ENCODE data around the gene ELMOD3. TPM values are rescaled to one million over a fixed set of nuclear protein-coding genes. Genes with fewer than 3 reads are reported as not detected.

The ELMOD3 gene
- polyA plus RNA-seq, 1 donor (not counting 4 experiments of a cell fraction or from before 2014, with no cell fraction given), result 20.1 TPM

DNA sequence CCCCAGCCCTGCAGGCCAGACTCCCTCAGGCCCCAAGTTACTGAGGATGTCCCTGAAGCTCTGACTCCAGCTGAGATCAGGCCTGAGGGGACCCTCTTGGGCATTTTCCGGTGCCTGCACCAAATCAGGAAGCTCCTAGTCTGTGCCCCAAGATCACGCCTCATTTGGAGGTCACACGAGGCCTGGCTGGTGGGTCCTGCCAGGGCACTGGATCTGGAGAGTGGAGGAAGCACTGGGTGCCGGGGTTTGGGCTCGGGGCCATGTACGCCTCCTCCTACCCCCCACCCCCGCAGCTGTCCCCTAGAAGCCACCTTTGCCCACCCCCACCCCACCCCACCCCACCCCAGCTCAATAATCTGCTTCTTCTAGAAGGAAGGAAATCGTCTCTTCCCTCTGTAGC, 80.1 kb downstream of the ELMOD3 start:
- Histone ChIP-seq H3K79me2 (ENCODE audit: control insufficient read depth, insufficient read depth, low read length) (no peaks in the 10 kb centered on the region), H3K36me3 (ENCODE audit: control insufficient read depth in 2 of 2, extremely low read depth in 1 of 2, insufficient read depth in 2 of 2, low read length in 2 of 2) (no peaks in the 10 kb centered on the region), H2AFZ (ENCODE audit: control insufficient read depth, low read length) (no peak overlapping the region), H3K9me3 (ENCODE audit: control insufficient read depth, low read depth, low read length) (no peaks in the 10 kb centered on the region), H3K27ac (ENCODE audit: control insufficient read depth, insufficient read depth, low read length) (no peak overlapping the region), H3K9ac (ENCODE audit: control insufficient read depth, extremely low read depth, insufficient read depth, low read length) (no peak overlapping the region), H3K27me3 (ENCODE audit: control insufficient read depth, extremely low read depth, insufficient read depth, low read length) (no peaks in the 10 kb centered on the region), H3K4me1 (ENCODE audit: control insufficient read depth, extremely low read depth, insufficient read depth, low read length) (peaks cover 25% of the 10 kb centered on the region), H3K4me2 (ENCODE audit: control insufficient read depth, extremely low read depth, insufficient read depth, low read depth, low read length) (no peak overlapping the region), H4K20me1 (ENCODE audit: control insufficient read depth, extremely low read depth, insufficient read depth, low read length) (no peaks in the 10 kb centered on the region), H3K9me1 (ENCODE audit: control insufficient read depth, extremely low read depth, insufficient read depth, low read length) (no peaks in the 10 kb centered on the region), H3K4me3 (ENCODE audit: control insufficient read depth in 2 of 3, extremely low read depth in 1 of 3, insufficient read depth in 2 of 3, low read depth in 1 of 3, low read length in 3 of 3) (no peak overlapping the region)
- dilution Hi-C loops (cut with MboI; ENCODE audit: extremely low pct_ligation_motif_present, low sequenced_read_pairs), result no loop called here
- FAIRE-seq, result no peak
- TF ChIP-seq EZH2 (IDR thresholded peaks at IDR 0.05; ENCODE audit: low read length), result no peak
- TF ChIP-seq, protein P1, sequence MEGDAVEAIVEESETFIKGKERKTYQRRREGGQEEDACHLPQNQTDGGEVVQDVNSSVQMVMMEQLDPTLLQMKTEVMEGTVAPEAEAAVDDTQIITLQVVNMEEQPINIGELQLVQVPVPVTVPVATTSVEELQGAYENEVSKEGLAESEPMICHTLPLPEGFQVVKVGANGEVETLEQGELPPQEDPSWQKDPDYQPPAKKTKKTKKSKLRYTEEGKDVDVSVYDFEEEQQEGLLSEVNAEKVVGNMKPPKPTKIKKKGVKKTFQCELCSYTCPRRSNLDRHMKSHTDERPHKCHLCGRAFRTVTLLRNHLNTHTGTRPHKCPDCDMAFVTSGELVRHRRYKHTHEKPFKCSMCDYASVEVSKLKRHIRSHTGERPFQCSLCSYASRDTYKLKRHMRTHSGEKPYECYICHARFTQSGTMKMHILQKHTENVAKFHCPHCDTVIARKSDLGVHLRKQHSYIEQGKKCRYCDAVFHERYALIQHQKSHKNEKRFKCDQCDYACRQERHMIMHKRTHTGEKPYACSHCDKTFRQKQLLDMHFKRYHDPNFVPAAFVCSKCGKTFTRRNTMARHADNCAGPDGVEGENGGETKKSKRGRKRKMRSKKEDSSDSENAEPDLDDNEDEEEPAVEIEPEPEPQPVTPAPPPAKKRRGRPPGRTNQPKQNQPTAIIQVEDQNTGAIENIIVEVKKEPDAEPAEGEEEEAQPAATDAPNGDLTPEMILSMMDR (optimal IDR thresholded peaks at IDR 0.05 in 1 of 3, IDR thresholded peaks at IDR 0.05 in 1 of 3, conservative IDR thresholded peaks at IDR 0.05 in 1 of 3; ENCODE audit: extremely low read depth in 1 of 3, insufficient read depth in 2 of 3, low read length in 3 of 3), result no peak
- DNase-seq (ENCODE audit: low read depth, low spot score), result no peak

DNA sequence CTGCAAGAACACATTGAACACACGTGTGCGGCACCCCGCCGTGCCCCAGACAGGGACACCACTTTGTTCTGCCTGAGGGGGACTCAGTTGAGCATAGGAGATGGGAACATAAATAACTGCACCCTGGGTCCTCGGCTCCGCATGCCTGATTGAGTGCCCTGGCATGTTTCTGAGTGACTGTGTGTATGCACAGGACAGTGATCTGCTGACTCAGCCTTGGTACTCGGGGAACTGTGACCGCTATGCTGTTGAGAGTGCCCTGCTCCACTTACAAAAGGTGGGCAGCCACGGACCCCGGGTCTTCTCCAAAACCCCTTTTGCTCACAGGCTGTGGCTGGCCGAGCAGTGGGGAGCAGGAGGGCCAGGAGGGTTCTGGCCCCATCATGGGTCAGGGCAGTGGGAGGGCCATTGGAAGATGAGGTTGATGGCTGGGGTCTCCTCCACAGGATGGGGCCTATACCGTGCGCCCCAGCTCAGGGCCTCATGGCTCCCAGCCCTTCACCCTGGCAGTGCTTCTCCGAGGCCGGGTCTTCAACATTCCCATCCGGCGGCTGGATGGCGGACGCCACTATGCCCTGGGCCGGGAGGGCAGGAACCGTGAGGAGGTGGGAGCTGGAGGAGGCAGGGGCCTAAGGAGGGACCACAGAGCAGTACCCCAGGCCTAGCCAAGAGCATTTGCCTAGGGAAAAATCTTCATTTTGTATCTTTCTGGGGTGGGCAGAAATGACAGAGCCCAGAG, 80.8 kb downstream of the ELMOD3 start:
- peaks cover 25% of the 10 kb centered on the region for H3K4me1 ChIP-seq (ENCODE audit: control insufficient read depth, extremely low read depth, insufficient read depth, low read length)
- H3K27me3 ChIP-seq (ENCODE audit: control insufficient read depth, extremely low read depth, insufficient read depth, low read length), result no peaks in the 10 kb centered on the region
- no peak overlapping the region for H3K9ac ChIP-seq (ENCODE audit: control insufficient read depth, extremely low read depth, insufficient read depth, low read length)
- FAIRE-seq, result no peak
- H3K9me3 ChIP-seq (ENCODE audit: control insufficient read depth, low read depth, low read length), result no peaks in the 10 kb centered on the region
- DNase-seq (ENCODE audit: low read depth, low spot score), result no peak
- no peak overlapping the region for H3K4me3 ChIP-seq (ENCODE audit: control insufficient read depth in 2 of 3, extremely low read depth in 1 of 3, insufficient read depth in 2 of 3, low read depth in 1 of 3, low read length in 3 of 3)
- H3K4me2 ChIP-seq (ENCODE audit: control insufficient read depth, extremely low read depth, insufficient read depth, low read depth, low read length), result no peak overlapping the region
- H3K36me3 ChIP-seq (ENCODE audit: control insufficient read depth in 2 of 2, extremely low read depth in 1 of 2, insufficient read depth in 2 of 2, low read length in 2 of 2), result no peaks in the 10 kb centered on the region
- H3K27ac ChIP-seq (ENCODE audit: control insufficient read depth, insufficient read depth, low read length), result no peak overlapping the region
- dilution Hi-C loops (cut with MboI; ENCODE audit: extremely low pct_ligation_motif_present, low sequenced_read_pairs), result no loop called here
- H3K79me2 ChIP-seq (ENCODE audit: control insufficient read depth, insufficient read depth, low read length), result no peaks in the 10 kb centered on the region
- H2AFZ ChIP-seq (ENCODE audit: control insufficient read depth, low read length), result no peak overlapping the region
- no peaks in the 10 kb centered on the region for H4K20me1 ChIP-seq (ENCODE audit: control insufficient read depth, extremely low read depth, insufficient read depth, low read length)
- no peaks in the 10 kb centered on the region for H3K9me1 ChIP-seq (ENCODE audit: control insufficient read depth, extremely low read depth, insufficient read depth, low read length)
- TF ChIP-seq, protein P1 (optimal IDR thresholded peaks at IDR 0.05 in 1 of 3, IDR thresholded peaks at IDR 0.05 in 1 of 3, conservative IDR thresholded peaks at IDR 0.05 in 1 of 3; ENCODE audit: extremely low read depth in 1 of 3, insufficient read depth in 2 of 3, low read length in 3 of 3), result no peak
- no peak for TF ChIP-seq EZH2 (IDR thresholded peaks at IDR 0.05; ENCODE audit: low read length)

Measured in keratinocyte (primary cell).